WERI-Rb-1 (cell line): ENCODE results near the gene DHX35.

Experiments
- DNase-seq: peaks from one replicate; pipeline ENCODE4 v3.0.0-alpha.2; 2020
- H3K27ac ChIP-seq: fragments of 250-450 bp; sonication (Bioruptor Pico); 2 replicates; pipeline ENCODE4 v1.5.1; 2020; ENCODE audit warnings: mild to moderate bottlenecking, moderate library complexity
- H3K27me3 ChIP-seq: fragments of 250-450 bp; sonication (Bioruptor Pico); 2 replicates; pipeline ENCODE4 v1.5.1; 2021; ENCODE audit warnings: mild to moderate bottlenecking, low read depth, moderate library complexity; ENCODE audit not compliant: insufficient read depth, severe bottlenecking
- H3K36me3 ChIP-seq: fragments of 250-450 bp; sonication (Bioruptor Pico); 2 replicates; pipeline ENCODE4 v1.5.1; 2020; ENCODE audit warnings: mild to moderate bottlenecking, moderate library complexity
- H3K4me3 ChIP-seq: 2 replicates; pipeline ENCODE4 v1.5.1; 2011; ENCODE audit warnings: low read depth, mild to moderate bottlenecking, control low read depth, low read length
- H3K9me3 ChIP-seq: fragments of 250-450 bp; sonication (Bioruptor Pico); 2 replicates; pipeline ENCODE4 v1.5.1; 2021; ENCODE audit warnings: mild to moderate bottlenecking, moderate library complexity; ENCODE audit not compliant: severe bottlenecking
- TF ChIP-seq, protein P1 (sequence below): IDR thresholded peaks from 2 replicates; pipeline ENCODE4 v1.5.1; 2011; ENCODE audit warnings: low read depth, mild to moderate bottlenecking, control low read depth, inconsistent platforms, low read length

Gene DHX35

DNA sequence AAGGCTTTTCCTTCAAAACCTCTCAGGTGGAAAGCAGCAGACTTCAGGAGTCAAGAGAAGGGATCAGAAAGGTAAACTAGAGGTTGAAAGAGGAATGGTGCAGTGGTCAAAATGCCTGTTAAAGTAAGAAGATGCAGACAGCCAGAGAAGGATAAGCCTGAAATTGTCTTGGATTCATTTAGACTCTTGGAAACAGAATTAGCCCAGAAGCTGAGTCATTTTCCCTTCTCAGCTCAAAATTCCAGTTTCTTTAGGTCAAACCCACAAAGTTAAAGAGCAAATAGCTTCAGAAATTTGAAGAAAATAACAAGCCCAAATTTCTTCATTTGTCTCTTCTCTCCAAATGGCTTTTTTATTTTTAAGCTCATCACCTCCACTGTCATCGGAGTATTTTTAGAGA, 73.9 kb downstream of the DHX35 start:
- Histone ChIP-seq H3K9me3 (no peaks in the 10 kb centered on the region), H3K4me3 (no peak overlapping the region), H3K27me3 (no peaks in the 10 kb centered on the region), H3K36me3 (peaks cover 36% of the 10 kb centered on the region), H3K27ac (no peak overlapping the region)
- no peak for DNase-seq
- TF ChIP-seq, protein P1, sequence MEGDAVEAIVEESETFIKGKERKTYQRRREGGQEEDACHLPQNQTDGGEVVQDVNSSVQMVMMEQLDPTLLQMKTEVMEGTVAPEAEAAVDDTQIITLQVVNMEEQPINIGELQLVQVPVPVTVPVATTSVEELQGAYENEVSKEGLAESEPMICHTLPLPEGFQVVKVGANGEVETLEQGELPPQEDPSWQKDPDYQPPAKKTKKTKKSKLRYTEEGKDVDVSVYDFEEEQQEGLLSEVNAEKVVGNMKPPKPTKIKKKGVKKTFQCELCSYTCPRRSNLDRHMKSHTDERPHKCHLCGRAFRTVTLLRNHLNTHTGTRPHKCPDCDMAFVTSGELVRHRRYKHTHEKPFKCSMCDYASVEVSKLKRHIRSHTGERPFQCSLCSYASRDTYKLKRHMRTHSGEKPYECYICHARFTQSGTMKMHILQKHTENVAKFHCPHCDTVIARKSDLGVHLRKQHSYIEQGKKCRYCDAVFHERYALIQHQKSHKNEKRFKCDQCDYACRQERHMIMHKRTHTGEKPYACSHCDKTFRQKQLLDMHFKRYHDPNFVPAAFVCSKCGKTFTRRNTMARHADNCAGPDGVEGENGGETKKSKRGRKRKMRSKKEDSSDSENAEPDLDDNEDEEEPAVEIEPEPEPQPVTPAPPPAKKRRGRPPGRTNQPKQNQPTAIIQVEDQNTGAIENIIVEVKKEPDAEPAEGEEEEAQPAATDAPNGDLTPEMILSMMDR = no peak

DNA sequence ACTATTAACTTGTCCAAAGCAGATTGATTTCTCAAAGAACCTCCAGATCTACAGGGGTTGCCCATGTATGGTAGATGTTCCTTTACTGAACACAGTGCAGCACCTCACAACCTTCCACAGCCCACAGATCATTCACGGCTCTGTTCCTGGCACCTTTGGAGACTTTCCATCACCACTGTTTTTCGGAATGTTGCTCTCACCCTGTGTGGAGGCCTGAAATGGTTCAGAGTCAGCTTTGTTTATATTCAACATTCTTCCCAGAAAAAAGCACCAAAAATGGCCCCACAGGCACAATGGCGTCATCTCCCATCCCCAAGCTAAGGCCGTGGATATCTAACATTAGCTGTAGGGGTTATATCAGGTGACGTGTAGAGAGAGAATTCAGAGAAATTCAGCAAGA, 74.7 kb downstream of the DHX35 start:
- DNase-seq = no peak
- TF ChIP-seq, protein P1 = no peak
- H3K9me3 ChIP-seq = no peaks in the 10 kb centered on the region
- no peaks in the 10 kb centered on the region for H3K27me3 ChIP-seq
- H3K36me3 ChIP-seq = peaks cover 32% of the 10 kb centered on the region
- H3K4me3 ChIP-seq = no peak overlapping the region
- no peak overlapping the region for H3K27ac ChIP-seq

DNA sequence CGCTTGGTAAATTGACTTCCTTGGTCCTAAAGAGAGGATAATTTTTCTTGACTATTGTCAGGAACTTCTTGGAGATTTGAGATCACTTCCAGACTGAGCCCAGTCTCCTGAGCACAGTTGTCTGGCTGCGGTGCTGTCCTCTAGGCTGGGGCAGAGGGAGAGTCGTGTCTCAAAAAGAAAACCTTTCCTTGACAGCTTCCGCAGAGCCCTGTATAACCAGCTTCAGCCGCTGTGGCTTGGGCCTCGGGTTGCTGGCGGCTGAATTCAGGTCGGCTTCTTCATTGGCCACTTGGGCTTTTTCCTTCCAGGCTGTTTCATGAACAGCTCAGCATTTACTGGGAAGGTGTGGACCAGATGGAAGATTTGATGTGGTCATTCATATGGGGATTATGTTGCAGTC, 75.9 kb downstream of the DHX35 start:
- H3K36me3 ChIP-seq = peaks cover 32% of the 10 kb centered on the region

DNA sequence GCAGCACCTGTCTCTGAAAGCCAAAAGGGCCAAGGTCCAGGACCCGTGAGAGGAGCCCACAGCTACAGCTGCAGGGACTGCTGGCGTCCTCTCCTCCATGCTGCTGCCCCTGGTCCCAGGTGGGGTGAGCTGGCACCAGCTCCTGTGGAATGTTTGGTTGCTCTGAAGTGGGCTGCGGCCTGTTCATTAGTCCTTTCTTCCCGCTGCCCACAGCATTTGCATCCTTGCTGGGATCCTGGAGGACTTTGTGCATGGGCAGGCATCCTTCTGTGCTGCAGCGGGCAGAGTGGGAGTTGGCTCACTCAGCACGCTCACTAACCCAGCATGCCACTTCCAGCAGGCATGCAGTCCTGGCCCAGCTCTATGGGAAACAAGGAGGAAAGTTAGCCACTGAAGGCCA, 76.4 kb downstream of the DHX35 start:
- Histone ChIP-seq H3K27me3 (no peaks in the 10 kb centered on the region), H3K27ac (peak overlapping the region; percentile 40; the same call in 1 of the 2 replicates), H3K36me3 (peaks cover 32% of the 10 kb centered on the region), H3K4me3 (no peak overlapping the region), H3K9me3 (no peaks in the 10 kb centered on the region)
- DNase-seq = no peak
- TF ChIP-seq, protein P1 = no peak

More for the DNA sequence above, 75.9 kb downstream of the DHX35 start:
- no peak for DNase-seq
- Histone ChIP-seq H3K4me3 (no peak overlapping the region), H3K27ac (no peak overlapping the region; the same call in 1 of the 2 replicates), H3K27me3 (no peaks in the 10 kb centered on the region), H3K9me3 (no peaks in the 10 kb centered on the region)
- TF ChIP-seq, protein P1 = no peak

DNA sequence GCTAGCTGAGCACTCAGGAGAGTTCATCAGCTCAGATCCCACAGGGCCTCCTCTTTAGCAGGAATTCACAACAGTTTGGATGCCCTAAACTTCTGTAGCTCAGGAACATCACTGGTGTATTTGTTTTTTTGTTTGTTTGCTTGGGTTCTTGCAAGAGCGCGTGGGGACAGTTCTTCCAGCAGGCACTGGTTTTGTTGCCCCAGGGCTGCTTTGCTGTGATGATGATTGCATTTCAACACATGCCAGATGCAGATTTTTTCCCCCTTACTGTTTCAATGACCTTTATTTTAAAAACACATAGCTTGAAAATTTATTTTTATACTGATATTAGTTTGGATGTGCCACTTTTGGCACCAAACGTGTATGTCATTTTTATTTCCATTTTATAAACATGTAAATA, 77.1 kb downstream of the DHX35 start:
- TF ChIP-seq, protein P1 = no peak
- no peak overlapping the region for H3K27ac ChIP-seq
- DNase-seq = no peak
- no peaks in the 10 kb centered on the region for H3K9me3 ChIP-seq
- H3K36me3 ChIP-seq = peaks cover 27% of the 10 kb centered on the region
- no peaks in the 10 kb centered on the region for H3K27me3 ChIP-seq
- no peak overlapping the region for H3K4me3 ChIP-seq

DNA sequence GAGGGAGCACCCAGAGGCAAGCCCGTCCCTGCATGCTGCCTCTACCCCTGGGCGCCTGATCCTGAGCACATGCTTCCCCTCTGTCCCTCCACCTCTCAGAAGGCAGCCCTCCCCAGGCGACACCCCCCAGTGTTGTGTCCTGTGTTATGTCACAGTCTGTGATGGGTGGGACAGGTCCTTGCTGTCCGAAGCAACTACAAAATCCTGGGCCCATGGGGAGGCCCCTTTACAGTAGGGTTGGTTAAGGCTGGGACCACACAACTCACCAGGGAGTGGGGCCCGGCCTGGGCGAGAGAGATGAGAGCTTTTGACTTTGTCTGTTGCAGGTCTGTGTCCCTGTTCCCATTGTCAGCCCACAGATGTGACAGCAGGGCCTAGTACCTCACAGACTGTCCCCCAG, 78.0 kb downstream of the DHX35 start:
- TF ChIP-seq, protein P1 = no peak
- H3K36me3 ChIP-seq = peaks cover 22% of the 10 kb centered on the region

More for the DNA sequence above, 78.0 kb downstream of the DHX35 start:
- H3K27ac ChIP-seq = no peak overlapping the region
- H3K9me3 ChIP-seq = no peaks in the 10 kb centered on the region
- no peaks in the 10 kb centered on the region for H3K27me3 ChIP-seq
- H3K4me3 ChIP-seq = no peak overlapping the region
- no peak for DNase-seq
